ENCODE data around the gene SEC22A.

The SEC22A gene

DNA sequence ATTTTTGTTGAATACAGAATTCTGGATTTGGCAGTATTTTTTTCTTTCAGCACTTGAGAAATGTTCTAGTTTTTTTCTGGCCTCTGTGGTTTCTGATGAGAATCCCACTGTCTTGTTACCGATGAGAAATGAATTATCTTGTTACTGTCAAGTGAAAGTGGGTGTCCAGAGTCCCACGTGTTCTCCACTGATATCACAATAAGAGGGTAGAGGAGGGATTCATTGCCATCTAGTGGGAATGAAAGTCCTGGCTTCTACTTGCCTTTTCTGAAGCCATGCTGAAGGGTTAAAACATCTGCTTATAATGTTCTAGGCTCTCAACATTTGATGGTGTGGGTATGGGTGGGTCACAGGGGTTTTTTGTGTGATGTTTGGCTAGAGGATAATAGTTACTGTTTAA lies 66.1 kb downstream of the SEC22A start:
- no peak for DNase-seq

- no peak for DNase-seq
These were observed 69.1 kb downstream of the SEC22A start for GRCh38 chr3:123270818-123271217.

DNA sequence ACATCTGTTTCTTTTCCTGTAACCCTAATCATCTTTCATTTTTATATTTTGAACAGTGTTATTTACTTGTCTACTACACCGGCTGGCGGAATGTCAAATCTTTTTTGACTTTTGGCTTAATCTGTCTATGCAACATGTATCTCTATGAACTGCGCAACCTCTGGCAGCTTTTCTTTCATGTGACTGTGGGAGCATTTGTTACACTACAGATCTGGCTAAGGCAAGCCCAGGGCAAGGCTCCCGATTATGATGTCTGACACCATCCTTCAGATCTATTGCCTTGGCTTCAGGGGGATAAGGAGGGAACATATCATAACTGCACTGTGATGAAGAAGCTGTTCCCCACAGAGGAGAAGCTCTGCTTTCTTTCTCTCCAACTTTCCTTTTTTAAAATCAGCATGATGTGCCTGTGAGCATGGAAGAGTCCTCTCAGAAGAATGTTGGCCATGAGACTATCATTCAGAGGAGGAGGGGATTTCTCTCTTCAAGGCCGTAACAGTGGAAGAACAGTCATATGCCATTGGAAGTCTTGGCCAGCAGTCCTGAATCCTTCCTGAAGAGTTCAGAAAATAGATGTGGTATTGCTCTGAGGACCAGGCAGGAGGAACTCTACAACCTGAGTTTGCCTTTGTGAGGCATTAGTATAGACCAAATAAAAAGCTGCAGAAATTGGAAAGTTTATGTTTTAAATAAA lies 69.9 kb downstream of the SEC22A start:
- no peak for DNase-seq

GRCh38 chr3:123272547-123272946 lies 70.8 kb downstream of the SEC22A start:
- DNase-seq, result no peak

- no peak for DNase-seq
These were observed 73.9 kb downstream of the SEC22A start for GRCh38 chr3:123275691-123276090.

- DNase-seq, result no peak
These were observed 74.7 kb downstream of the SEC22A start for GRCh38 chr3:123276346-123277006.

DNA sequence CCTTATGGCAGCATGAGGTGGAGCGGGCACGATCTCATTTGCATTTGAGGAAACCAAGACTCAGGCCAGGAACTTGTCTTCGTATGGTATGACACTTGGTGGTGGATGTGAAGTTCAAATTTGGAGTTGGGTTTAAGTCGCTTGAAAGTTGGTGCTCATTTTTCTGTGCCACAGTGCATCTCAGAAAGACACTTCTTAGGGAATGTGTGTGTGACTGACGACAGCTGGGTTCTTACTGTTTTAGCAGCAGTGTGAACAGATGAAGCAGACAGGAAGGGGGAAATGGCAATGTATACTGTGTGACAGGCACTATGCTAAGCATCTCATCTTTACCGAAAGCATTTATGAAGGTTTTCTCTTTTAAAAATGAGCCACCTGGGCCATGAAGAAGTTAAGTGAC lies 75.4 kb downstream of the SEC22A start:
- no peak for DNase-seq

GRCh38 chr3:123278446-123278845 lies 76.7 kb downstream of the SEC22A start:
- no peak for DNase-seq

DNA sequence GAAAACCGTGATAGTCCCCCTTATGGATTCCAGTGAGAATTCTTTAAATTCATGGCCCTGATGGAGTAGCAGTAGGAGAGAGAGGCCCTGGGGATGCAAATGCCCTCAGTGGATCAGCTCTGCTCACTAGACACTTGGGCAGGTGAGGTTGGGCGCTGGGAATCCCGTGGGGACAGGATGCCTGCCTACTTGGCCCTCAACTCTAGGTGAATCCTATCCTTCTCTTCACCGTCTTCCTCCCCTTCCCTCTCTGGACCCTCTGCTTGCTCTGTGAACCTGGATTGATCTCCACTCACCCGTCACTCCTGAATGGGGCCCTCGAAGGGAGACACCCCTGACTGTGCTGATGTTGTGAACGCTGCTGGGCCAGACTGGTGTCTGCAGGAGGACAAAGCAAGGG lies 77.4 kb downstream of the SEC22A start:
- no peak for DNase-seq

DNA sequence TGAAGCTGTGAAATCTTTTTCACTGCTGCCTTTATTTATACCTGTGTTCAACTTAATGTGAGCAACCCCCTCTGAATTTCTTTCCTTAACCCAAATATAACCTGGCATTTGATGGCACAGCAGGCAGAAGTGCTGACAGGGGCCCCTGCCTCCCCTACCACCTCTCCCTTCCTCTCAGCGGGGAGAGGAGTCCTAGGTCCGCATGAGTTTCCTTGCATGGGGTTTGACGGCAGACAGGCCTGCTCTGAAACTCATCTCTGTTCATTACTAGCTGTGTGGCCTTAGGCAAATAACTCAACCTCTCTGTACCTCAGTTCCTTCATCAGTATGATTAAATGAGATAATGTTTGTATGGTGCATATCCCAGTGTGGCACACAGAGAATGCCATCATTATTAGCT lies 79.7 kb downstream of the SEC22A start:
- no peak for DNase-seq

DNA sequence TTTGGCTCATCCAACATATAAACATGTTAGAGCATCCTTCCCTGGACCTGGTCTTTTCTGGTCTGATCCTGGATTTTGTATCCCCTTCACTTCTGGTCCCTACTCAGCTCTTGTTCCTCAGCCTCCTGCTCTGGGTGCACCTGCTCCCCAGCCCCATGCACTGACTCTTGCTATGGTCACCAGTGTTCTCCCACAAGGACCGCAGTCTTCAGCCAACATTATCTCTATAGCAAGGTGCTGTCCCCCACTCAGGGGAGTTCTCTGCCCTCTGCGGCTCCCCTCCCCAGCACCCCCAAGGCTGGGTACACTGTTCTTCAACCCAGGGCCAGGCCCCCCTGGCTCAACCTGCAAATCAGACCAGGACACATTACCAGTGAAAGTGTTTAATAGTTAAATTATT lies 80.2 kb downstream of the SEC22A start:
- no peak for DNase-seq

DNA sequence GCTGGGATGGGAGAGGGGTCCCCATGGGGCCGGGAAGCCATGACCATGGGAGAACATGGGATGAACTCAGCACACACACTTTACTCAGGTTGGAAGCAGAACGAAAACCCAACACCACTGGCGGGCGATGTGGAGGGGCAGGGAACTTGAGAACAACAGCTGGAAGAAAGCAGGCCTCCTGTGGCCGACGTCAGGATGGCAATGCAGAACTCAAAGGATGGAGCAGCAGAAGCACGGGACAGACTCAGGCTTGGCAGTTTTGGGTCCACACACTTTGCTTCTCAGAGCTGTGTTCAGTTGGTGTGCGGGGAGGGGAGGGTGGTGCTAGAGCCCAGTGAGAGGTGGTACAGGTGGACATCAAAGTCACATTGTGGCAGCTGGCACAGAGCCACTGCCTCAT lies 80.7 kb downstream of the SEC22A start:
- DNase-seq, result no peak

DNA sequence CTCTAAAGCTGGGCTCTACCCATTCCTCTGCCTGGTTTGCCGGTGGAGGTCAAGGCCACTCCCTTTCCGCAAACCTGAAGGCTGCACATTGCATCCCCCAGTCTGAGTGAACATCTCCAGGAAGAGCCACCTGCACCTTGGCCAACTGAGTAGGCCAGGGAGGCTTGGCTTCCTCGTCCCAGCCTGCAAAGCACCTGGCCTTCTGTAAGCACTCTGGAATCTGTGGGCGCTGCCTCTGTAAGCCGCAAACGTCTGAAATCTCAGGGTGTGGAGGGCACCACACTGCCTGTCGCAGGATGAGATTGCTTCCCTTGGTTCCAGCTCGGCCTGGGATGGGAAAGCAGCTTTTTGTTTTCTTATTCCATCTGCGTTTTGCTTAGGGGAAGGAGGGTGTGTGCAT lies 81.3 kb downstream of the SEC22A start:
- no peak for DNase-seq

- DNase-seq, result no peak
These were observed 82.1 kb downstream of the SEC22A start for GRCh38 chr3:123283657-123284398.

GRCh38 chr3:123284399-123285010 lies 82.8 kb downstream of the SEC22A start:
- no peak for DNase-seq

DNA sequence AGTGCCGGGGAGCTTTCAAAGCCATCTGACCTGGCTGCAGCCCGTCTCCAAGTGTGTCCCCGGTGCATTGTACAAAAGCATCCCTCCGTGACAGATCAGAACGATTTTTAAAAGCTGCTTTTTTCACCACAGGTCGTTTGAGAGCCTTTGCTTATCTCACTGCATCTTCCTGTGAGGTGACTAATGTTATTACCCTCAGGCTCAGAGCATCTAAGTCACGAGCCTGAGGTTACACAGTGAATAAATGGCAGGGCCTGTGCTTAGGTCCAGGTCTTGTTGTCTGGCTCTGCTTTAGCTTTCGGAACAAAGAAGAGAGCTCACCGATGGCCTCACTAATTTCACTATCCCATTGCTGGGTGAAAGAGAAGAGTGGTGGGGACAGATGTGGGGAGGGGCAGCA lies 83.3 kb downstream of the SEC22A start:
- DNase-seq, result no peak

- DNase-seq, result no peak
These were observed 83.7 kb downstream of the SEC22A start for GRCh38 chr3:123285479-123285878.

DNA sequence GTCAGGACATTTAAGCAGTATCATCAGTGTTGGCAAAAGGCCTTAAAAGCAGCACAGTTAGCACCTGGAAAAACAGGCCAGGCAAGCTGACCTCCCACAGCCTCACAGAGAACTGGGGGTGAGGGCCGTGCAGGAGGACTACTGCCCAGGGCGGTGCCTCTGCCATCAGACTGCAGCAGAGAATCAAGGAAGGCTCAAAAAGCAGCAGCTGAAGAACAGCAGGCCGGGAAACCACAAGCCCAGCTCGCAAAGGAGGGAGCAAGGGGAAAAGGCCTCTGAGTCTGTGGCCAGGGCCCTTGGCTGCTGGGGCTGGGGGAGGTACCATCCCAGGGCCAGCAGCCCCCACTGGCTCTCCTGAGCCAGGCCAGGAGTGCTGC lies 84.2 kb downstream of the SEC22A start:
- DNase-seq, result no peak

DNA sequence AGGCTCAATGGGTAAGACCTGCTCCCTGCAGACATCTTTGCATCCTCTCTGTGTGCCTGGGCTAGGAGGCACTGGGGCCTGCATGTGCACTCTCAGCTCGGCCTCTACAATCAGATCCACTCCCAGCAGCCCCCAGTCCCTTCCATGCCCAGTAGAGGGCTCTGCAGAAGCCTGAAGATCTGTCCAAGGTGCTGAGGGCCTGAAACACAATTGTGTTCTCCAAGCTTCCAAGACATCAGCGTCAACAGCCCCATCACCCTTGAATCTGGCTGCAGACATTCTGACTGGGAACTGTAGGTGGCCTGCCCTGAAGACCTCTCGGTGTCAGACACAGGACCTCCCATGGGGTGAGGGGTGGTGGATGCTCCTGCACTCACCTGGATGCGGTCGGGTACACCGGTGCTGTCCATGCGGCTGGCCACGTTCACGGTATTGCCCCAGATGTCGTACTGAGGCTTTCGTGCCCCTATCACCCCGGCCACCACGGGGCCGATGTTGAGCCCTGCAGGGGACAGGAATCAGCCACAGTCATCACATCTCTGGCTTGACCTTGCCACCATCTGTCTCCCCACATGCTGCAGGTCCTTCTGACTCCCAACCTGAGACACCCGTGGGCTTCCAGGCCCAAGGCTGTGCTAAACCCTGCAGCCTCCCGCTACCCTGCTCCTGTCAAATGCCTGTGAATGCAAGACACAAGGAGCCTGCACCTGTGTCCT lies 84.7 kb downstream of the SEC22A start:
- DNase-seq, result no peak

DNA sequence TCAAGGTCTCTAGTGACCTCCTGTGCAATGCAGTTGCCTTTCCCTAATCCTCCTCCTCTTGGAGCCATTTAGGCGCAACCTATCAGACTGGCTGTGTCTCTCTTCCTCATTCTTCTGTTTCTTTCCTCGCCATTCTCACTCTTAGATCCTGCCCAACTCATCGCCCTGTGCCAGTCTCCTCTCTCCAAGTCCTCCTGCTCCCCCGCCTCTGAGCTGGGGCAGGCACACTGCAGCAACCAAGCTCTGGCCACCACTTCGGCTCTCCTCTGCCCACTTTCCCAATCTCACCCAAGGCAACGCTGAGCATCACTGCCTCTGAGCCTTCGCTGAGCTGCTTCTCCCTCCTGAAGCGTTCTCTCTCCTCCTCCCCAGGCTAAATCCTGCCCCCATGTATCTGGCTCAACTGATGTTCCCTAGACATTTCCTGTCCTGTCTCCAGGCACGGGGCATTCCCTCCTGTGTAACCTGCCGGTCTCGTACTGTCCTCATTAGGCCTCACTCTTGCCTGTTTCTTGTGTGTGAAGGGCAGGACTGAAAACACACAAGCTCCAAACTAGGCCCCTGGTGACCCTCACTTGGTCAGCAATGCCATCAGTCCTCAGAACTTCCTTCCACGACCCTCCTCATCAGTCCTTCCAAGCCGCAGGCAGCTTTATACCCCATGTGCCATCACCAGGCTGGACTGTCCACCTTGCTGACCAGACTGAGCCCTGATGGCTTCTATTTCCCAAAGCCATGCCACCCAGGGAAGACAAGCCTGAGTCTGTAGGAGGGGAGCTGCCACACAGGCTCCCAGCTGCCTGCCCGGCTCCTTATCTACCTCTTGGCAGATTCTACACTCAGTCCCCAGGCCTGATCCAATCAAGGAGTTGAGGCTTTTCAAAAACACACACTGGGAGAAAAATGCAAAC lies 85.6 kb downstream of the SEC22A start:
- no peak for DNase-seq

GRCh38 chr3:123287962-123288302 lies 86.2 kb downstream of the SEC22A start:
- DNase-seq, result no peak
